ENCODE data around the gene OPCML. TPM values are rescaled to one million over a fixed set of nuclear protein-coding genes. Genes with fewer than 3 reads are reported as not detected.

OPCML gene
- total and polyA plus RNA-seq, 2 of the 13 experiments (the other 11 are each of a cell fraction or from before 2014, with no cell fraction given), result not detected

GRCh38 chr11:133249065-133249464 is 283.2 kb downstream of the OPCML start (continued):
- TF ChIP-seq KIAA2018 (CRISPR knock-in tag; IDR thresholded peaks at IDR 0.05; ENCODE audit: borderline replicate concordance) (no peak), ZNF430 (CRISPR knock-in tag; IDR thresholded peaks at IDR 0.05) (no peak), ZNF326 (CRISPR knock-in tag; IDR thresholded peaks at IDR 0.05; ENCODE audit: borderline replicate concordance) (no peak), ETV5 (CRISPR knock-in tag; IDR thresholded peaks at IDR 0.05; ENCODE audit: borderline replicate concordance) (no peak), HOXA3 (CRISPR knock-in tag; IDR thresholded peaks at IDR 0.05) (no peak), ZNF569 (CRISPR knock-in tag; IDR thresholded peaks at IDR 0.05; ENCODE audit: borderline replicate concordance) (no peak), ZNF274 (CRISPR knock-in tag; IDR thresholded peaks at IDR 0.05) (no peak), ZNF574 (CRISPR knock-in tag; IDR thresholded peaks at IDR 0.05) (no peak), SMARCE1 (IDR thresholded peaks at IDR 0.05; ENCODE audit: borderline replicate concordance) (no peak), ZSCAN31 (CRISPR knock-in tag; IDR thresholded peaks at IDR 0.05; ENCODE audit: low read depth) (no peak), RBM22 (optimal IDR thresholded peaks at IDR 0.05; ENCODE audit: low read length) (no peak), BCL6 (CRISPR knock-in tag; IDR thresholded peaks at IDR 0.05) (no peak)

Measured in HepG2 (cell line).